ENCODE data around the gene UPK3BL1. TPM values are rescaled to one million over a fixed set of nuclear protein-coding genes. Genes with fewer than 3 reads are reported as not detected.
"Not testable (repeated sequence)": the region's sequence is repeated elsewhere in the genome, so short reads cannot be mapped to it uniquely, and the experiment has no call there.

UPK3BL1 gene
- total and polyA plus RNA-seq, 2 experiments from 2014 or later: 31.7 to 32.2 TPM

DNA sequence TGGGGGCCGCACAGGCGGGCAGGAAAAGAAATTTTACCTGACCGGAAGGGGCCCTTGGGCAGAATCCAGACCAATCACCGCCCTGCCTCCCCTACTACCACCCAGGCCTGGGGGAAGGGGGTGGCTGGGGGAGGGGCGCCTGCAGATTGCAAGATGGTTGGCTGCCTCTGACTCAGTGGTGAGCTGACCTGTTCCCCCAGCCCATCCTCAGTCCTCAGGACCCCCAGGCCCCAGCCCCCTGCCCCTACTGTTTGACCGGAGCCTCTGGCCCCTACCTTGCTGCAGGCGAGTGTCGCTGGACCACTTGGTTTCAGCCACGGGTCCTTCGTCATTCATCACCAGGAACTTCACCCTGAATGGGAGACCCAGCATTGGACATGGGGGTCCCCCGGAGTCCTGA is 3.7 kb downstream of the UPK3BL1 start:
- DNase-seq (ENCODE audit: low spot score): peak; percentile 0
- H3K27ac ChIP-seq; H3K9me3 ChIP-seq (ENCODE audit: low read depth); H2AFZ ChIP-seq; H3K36me3 ChIP-seq (replicated peaks; ENCODE audit: insufficient read depth, low read depth); H3K79me2 ChIP-seq; H3K4me3 ChIP-seq; H3K27me3 ChIP-seq; H3K4me2 ChIP-seq; H3K9me2 ChIP-seq (replicated peaks; ENCODE audit: insufficient read depth); H4K20me1 ChIP-seq (ENCODE audit: insufficient read depth, poor library complexity, severe bottlenecking); H3K4me1 ChIP-seq (ENCODE audit: insufficient read depth): not testable (repeated sequence)
- WGBS (ENCODE audit: low lambda C conversion rate, missing lambda C conversion rate): 90% methylated on average over 6 of the region's 11 CpGs

DNA sequence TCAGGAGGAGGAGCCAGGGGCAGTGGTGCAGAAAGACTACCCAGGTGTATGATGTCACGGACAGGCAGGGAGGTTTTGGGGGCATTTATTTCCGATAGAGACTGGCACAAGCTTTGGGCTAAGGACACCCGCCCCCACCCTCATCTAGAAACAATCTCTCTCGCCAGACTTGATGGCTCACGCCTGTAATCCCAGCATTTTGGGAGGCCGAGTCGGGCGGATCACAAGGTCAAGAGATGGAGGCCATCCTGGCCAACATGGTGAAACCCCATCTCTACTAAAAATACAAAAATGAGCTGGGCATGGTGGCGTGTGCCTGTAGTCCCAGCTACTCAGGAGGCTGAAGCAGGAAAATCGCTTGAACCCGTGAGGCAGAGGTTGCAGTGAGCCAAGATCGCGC is 5.6 kb downstream of the UPK3BL1 start:
- not testable (repeated sequence) for H4K20me1 ChIP-seq (ENCODE audit: insufficient read depth, poor library complexity, severe bottlenecking); H3K36me3 ChIP-seq (replicated peaks; ENCODE audit: insufficient read depth, low read depth); H3K4me2 ChIP-seq; H3K9me3 ChIP-seq (ENCODE audit: low read depth); H3K4me3 ChIP-seq; H3K27ac ChIP-seq; H3K4me1 ChIP-seq (ENCODE audit: insufficient read depth); H3K27me3 ChIP-seq; H3K79me2 ChIP-seq; H3K9me2 ChIP-seq (replicated peaks; ENCODE audit: insufficient read depth); H2AFZ ChIP-seq; DNase-seq (ENCODE audit: low spot score)
- 96% methylated on average over 10 of the region's 13 CpGs for WGBS (ENCODE audit: low lambda C conversion rate, missing lambda C conversion rate)

DNA sequence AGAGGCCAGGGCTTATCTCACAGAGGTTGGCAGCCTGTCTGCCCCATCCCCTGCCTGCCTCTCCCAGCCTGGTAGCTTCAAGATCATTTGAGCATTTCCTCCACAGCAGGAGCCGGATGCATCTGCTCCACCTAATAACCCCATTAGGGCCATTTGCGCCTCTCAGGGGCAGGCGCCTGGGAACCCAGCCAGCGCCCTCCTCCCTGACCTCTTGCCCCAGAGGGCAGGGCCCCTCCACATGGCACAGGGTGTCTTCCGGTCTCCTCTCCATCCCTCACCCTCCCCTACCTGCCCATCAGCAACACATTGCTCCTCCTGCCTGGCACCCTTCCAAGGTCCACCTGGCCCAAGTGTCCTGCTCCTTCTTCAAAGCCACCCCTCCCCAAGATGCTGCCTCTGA is 7.2 kb downstream of the UPK3BL1 start:
- not testable (repeated sequence) for H3K79me2 ChIP-seq; DNase-seq (ENCODE audit: low spot score); H3K4me3 ChIP-seq; H3K9me3 ChIP-seq (ENCODE audit: low read depth); H2AFZ ChIP-seq; H3K27me3 ChIP-seq; H3K36me3 ChIP-seq (replicated peaks; ENCODE audit: insufficient read depth, low read depth); H3K4me1 ChIP-seq (ENCODE audit: insufficient read depth); H3K4me2 ChIP-seq; H4K20me1 ChIP-seq (ENCODE audit: insufficient read depth, poor library complexity, severe bottlenecking); H3K27ac ChIP-seq; H3K9me2 ChIP-seq (replicated peaks; ENCODE audit: insufficient read depth)
- WGBS (ENCODE audit: low lambda C conversion rate, missing lambda C conversion rate): 87% methylated on average over 4 of the region's 5 CpGs

DNA sequence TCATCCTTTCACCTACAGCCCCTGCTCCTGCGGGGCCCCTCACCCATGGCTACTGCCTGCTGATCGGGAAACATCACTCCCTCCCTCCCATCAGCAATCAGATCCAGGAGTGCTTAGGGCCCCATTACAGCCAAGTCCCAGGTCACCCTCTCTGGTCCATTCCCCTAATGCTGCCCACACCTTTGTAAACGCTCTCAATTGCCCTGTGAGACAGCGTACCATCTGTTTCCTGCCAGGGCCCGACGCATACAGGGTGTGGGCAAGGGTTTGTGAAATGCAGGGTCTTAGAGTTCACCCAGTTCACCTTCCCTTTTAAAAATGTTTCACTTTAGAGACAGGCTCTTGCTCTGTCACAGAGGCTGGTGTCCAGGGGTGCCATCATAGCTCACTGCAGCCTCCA is 8.3 kb downstream of the UPK3BL1 start:
- H3K27me3 ChIP-seq; H3K36me3 ChIP-seq (replicated peaks; ENCODE audit: insufficient read depth, low read depth); H3K9me3 ChIP-seq (ENCODE audit: low read depth); H3K27ac ChIP-seq; H3K4me1 ChIP-seq (ENCODE audit: insufficient read depth); H3K79me2 ChIP-seq; DNase-seq (ENCODE audit: low spot score); H4K20me1 ChIP-seq (ENCODE audit: insufficient read depth, poor library complexity, severe bottlenecking); H2AFZ ChIP-seq; H3K4me2 ChIP-seq; H3K9me2 ChIP-seq (replicated peaks; ENCODE audit: insufficient read depth); H3K4me3 ChIP-seq: not testable (repeated sequence)
- 96% methylated on average over 4 of the region's 6 CpGs for WGBS (ENCODE audit: low lambda C conversion rate, missing lambda C conversion rate)

DNA sequence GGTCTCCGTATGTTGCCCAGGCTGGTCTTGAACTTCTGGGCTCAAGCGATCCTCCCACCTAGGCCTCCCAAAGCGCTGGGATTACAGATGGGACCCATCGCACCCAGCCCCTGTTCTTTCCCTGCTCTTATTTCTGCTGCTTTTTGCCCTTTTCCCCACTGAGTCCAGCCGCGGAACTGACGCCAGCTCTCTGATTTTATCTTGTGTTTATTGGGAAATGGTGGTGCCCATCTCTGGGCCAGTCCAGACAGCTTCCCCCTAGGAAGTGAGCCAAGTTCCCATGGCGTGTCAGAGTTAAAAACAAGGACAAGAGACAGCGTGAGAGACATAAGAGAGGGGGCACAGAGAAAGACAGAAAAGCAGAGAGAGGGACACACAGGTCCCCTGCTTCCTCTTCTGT is 12.0 kb downstream of the UPK3BL1 start:
- H4K20me1 ChIP-seq (ENCODE audit: insufficient read depth, poor library complexity, severe bottlenecking); H3K9me2 ChIP-seq (replicated peaks; ENCODE audit: insufficient read depth); H3K79me2 ChIP-seq; H3K4me3 ChIP-seq; H3K27ac ChIP-seq; H3K27me3 ChIP-seq; H3K4me2 ChIP-seq; DNase-seq (ENCODE audit: low spot score); H2AFZ ChIP-seq; H3K9me3 ChIP-seq (ENCODE audit: low read depth); H3K36me3 ChIP-seq (replicated peaks; ENCODE audit: insufficient read depth, low read depth); H3K4me1 ChIP-seq (ENCODE audit: insufficient read depth): not testable (repeated sequence)
- WGBS (ENCODE audit: low lambda C conversion rate, missing lambda C conversion rate): 86% methylated on average over 8 of the region's 9 CpGs

GRCh38 chr7:102627271-102627904 is 15.2 kb downstream of the UPK3BL1 start:
- H3K4me3 ChIP-seq; H3K27ac ChIP-seq; H3K79me2 ChIP-seq; H3K27me3 ChIP-seq; H3K4me1 ChIP-seq (ENCODE audit: insufficient read depth); H4K20me1 ChIP-seq (ENCODE audit: insufficient read depth, poor library complexity, severe bottlenecking); H2AFZ ChIP-seq; DNase-seq (ENCODE audit: low spot score); H3K9me2 ChIP-seq (replicated peaks; ENCODE audit: insufficient read depth); H3K9me3 ChIP-seq (ENCODE audit: low read depth); H3K36me3 ChIP-seq (replicated peaks; ENCODE audit: insufficient read depth, low read depth); H3K4me2 ChIP-seq: not testable (repeated sequence)
- WGBS (ENCODE audit: low lambda C conversion rate, missing lambda C conversion rate): no CpG with 5 or more reads among the region's 8 CpGs

GRCh38 chr7:102618122-102618521 is 24.5 kb downstream of the UPK3BL1 start:
- not testable (repeated sequence) for DNase-seq (ENCODE audit: low spot score); H3K79me2 ChIP-seq; H3K4me1 ChIP-seq (ENCODE audit: insufficient read depth); H3K36me3 ChIP-seq (replicated peaks; ENCODE audit: insufficient read depth, low read depth); H4K20me1 ChIP-seq (ENCODE audit: insufficient read depth, poor library complexity, severe bottlenecking); H3K27ac ChIP-seq; H3K27me3 ChIP-seq; H2AFZ ChIP-seq; H3K9me3 ChIP-seq (ENCODE audit: low read depth); H3K9me2 ChIP-seq (replicated peaks; ENCODE audit: insufficient read depth); H3K4me2 ChIP-seq; H3K4me3 ChIP-seq
- 89% methylated on average over 3 of the region's 8 CpGs for WGBS (ENCODE audit: low lambda C conversion rate, missing lambda C conversion rate)

- not testable (repeated sequence) for H3K27ac ChIP-seq; H2AFZ ChIP-seq; H3K27me3 ChIP-seq; H3K36me3 ChIP-seq (replicated peaks; ENCODE audit: insufficient read depth, low read depth); H3K4me1 ChIP-seq (ENCODE audit: insufficient read depth); H3K4me3 ChIP-seq; H3K9me2 ChIP-seq (replicated peaks; ENCODE audit: insufficient read depth); H4K20me1 ChIP-seq (ENCODE audit: insufficient read depth, poor library complexity, severe bottlenecking); H3K79me2 ChIP-seq; H3K9me3 ChIP-seq (ENCODE audit: low read depth)
- H3K4me2 ChIP-seq: peak within 1 kb of the TSS; percentile 73
- DNase-seq (ENCODE audit: low spot score): peak; percentile 11
- 0% methylated on average over 12 of the region's 62 CpGs for WGBS (ENCODE audit: low lambda C conversion rate, missing lambda C conversion rate)
Observed at GRCh38 chr7:102616507-102617125, 26.0 kb downstream of the UPK3BL1 start, which contains the start of gene RASA4. TSS of gene RASA4 (minus strand) at chr7:102616756. CDS start at chr7:102616689, 67 bp downstream.

DNA sequence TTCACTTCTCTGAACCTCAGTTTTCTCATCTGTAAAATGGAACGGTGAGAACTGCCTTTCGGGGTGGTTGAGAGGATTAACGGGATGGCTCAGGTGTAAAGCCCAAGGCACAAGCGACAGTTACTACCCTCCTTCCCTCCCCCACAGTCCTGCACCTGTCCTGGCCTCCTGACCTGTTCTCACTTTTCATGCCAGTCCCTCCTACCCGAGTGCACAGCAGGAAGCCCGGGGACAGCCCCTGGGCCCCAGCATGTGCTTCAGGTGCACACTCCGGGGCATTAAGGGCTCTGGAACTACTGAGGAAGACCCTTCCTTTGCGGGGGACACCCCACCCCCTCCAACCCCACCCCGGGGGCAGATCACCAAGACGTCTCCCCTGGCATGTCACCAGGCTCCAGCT is 26.7 kb downstream of the UPK3BL1 start:
- H3K4me1 ChIP-seq (ENCODE audit: insufficient read depth); H3K4me2 ChIP-seq; H2AFZ ChIP-seq; H3K36me3 ChIP-seq (replicated peaks; ENCODE audit: insufficient read depth, low read depth); H3K79me2 ChIP-seq; H3K9me3 ChIP-seq (ENCODE audit: low read depth); H4K20me1 ChIP-seq (ENCODE audit: insufficient read depth, poor library complexity, severe bottlenecking); H3K9me2 ChIP-seq (replicated peaks; ENCODE audit: insufficient read depth); H3K27me3 ChIP-seq; DNase-seq (ENCODE audit: low spot score); H3K27ac ChIP-seq; H3K4me3 ChIP-seq: not testable (repeated sequence)
- no CpG with 5 or more reads among the region's 10 CpGs for WGBS (ENCODE audit: low lambda C conversion rate, missing lambda C conversion rate)

Data from hepatocyte (in vitro differentiated cells).